Sigmoid colon (tissue), 7 donors: ENCODE measurements around the gene PDRG1. TPM values are rescaled to one million over a fixed set of nuclear protein-coding genes. Genes with fewer than 3 reads are reported as not detected.

Experiments
- DNase-seq: peaks from one replicate; pipeline ENCODE4 v3.0.0-alpha.2; 2019
- H3K27ac ChIP-seq, 4 donors: fragments of 200-600 bp; sonication (generic); one replicate each; pipeline ENCODE4 v1.5.1; 2016 to 2019; ENCODE audit warnings: mild to moderate bottlenecking in 1 of 4
- H3K27me3 ChIP-seq, 3 donors: fragments of 200-600 bp; sonication (generic); one replicate each; pipeline ENCODE4 v1.5.1; 2019; ENCODE audit warnings: mild to moderate bottlenecking in 1 of 3
- H3K36me3 ChIP-seq, 4 donors: fragments of 200-600 bp; sonication (generic); one replicate each; pipeline ENCODE4 v1.5.1; 2016 to 2019
- H3K4me1 ChIP-seq, 4 donors: fragments of 200-600 bp; sonication (generic); one replicate each; pipeline ENCODE4 v1.5.1; 2017 to 2019
- H3K4me3 ChIP-seq, 4 donors: fragments of 200-600 bp; sonication (generic); one replicate each; pipeline ENCODE4 v1.5.1; 2017 to 2019; ENCODE audit warnings: mild to moderate bottlenecking in 2 of 4, moderate library complexity in 1 of 4
- H3K9me3 ChIP-seq, 4 donors: fragments of 200-600 bp in 3 of 4; sonication (generic) in 3 of 4; one replicate each; pipeline versions ENCODE4 v1.5.1 to v1.6.1; 2013 to 2019
- EP300 ChIP-seq, 4 donors: sonication (generic); formaldehyde crosslinking; IDR thresholded peaks; one replicate each; pipeline ENCODE4 v1.6.1; 2017; ENCODE audit warnings: antibody characterized with exemption in 4 of 4
- POLR2A ChIP-seq, 2 donors: fragments of 450-650 bp; IDR thresholded peaks; one replicate each; pipeline ENCODE4 v1.6.1; 2016; ENCODE audit warnings: antibody characterized with exemption in 2 of 2, mild to moderate bottlenecking in 2 of 2, moderate library complexity in 2 of 2
- POLR2AphosphoS5 ChIP-seq, 4 donors: sonication (generic); formaldehyde crosslinking; IDR thresholded peaks; one replicate each; pipeline ENCODE4 v1.6.1; 2017; ENCODE audit warnings: antibody characterized with exemption in 4 of 4
- WGBS, 2 donors: extraction: QIAGEN DNeasy Blood & Tissue Kit; methylation state at CpG; one replicate each; pipeline ENCODE4 v1.1.7; 2013; 5-methylcytosine and 5-hydroxymethylcytosine counted together
- intact Hi-C: fragments of 100-400 bp; cut with DNase I; formaldehyde crosslinking; loops from one replicate; pipeline ENCODE4 v1.15.1; 2023
- polyA plus RNA-seq, 3 donors: library from polyadenylated mRNA; stranded (reverse); fragments of 200-250 nt; gene quantifications; one replicate each; pipeline ENCODE4 v1.2.3, GENCODE V29; 2013
- total RNA-seq, 4 donors: library from RNA; depleted of rRNA; stranded (reverse); fragments of >200 nt; gene quantifications; one replicate each; pipeline ENCODE4 v1.1.0, GENCODE V29; 2016
- TF ChIP-seq, protein P1 (sequence below), 4 experiments: fragments of 450-650 bp in 3 of 4; fragments of 200-600 bp in 1 of 4; IDR thresholded peaks; one replicate each; pipeline ENCODE4 v1.5.1; 2016 to 2019; ENCODE audit warnings: antibody characterized with exemption in 4 of 4, mild to moderate bottlenecking in 3 of 4, moderate library complexity in 2 of 4
- donor health status: healthy with polysubstance abuse.
- donor health status: Bipolar disorder and iron deficiency.
- donor health status: healthy.

Gene PDRG1
- total and polyA plus RNA-seq, 7 donors, result 5.0 to 15.2 (median 10.2) TPM

DNA sequence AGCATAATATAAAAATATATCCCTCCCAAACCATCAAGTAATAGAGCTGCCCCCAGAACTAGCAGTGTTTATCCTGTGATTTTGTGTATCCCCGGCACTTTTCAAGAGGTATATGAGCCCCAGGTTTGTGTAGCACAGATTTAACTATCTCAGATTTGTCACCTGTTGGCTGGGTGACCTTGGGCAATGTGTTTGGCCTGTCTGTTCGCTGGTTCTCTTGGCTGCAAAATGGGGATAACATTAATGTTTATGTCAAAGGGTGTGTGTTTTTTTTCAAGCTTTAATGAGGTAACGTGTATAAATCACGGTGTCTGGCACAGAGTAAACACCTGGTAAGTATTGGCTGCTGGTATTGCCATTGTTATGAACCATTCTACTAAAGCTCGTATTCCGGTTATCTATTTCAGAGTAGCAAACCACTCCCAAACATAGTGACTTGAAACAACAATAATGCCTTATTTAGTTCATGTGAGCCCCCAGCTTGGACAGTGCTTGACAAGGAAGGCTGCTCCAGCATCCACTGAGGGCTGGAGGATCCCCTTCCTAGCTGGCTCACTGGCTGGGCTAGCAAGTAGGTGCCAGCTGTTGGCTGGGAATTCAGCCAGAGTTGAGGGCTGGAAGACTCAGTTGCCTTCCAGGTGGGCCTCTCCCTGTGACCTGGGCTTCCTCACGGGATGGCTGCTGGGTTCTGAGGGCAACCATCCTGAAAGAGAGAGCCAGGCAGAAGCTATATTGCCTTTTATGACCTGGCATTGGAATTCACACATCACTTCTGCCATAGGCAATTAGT lies 36.2 kb downstream of the PDRG1 start:
- Histone ChIP-seq H3K27ac (no peak overlapping the region), H3K4me1 (peaks cover 0 to 11% (median 4%) of the 10 kb centered on the region in 4 donors), H3K36me3 (no peaks in the 10 kb centered on the region), H3K27me3 (peaks cover 0 to 6% (median 0%) of the 10 kb centered on the region in 3 donors), H3K4me3 (no peak overlapping the region), H3K9me3 (no peaks in the 10 kb centered on the region)
- no peak for DNase-seq
- TF ChIP-seq POLR2A (IDR thresholded peaks at IDR 0.05) (no peak), POLR2AphosphoS5 (IDR thresholded peaks at IDR 0.05) (no peak), EP300 (IDR thresholded peaks at IDR 0.05) (no peak)
- TF ChIP-seq, protein P1, sequence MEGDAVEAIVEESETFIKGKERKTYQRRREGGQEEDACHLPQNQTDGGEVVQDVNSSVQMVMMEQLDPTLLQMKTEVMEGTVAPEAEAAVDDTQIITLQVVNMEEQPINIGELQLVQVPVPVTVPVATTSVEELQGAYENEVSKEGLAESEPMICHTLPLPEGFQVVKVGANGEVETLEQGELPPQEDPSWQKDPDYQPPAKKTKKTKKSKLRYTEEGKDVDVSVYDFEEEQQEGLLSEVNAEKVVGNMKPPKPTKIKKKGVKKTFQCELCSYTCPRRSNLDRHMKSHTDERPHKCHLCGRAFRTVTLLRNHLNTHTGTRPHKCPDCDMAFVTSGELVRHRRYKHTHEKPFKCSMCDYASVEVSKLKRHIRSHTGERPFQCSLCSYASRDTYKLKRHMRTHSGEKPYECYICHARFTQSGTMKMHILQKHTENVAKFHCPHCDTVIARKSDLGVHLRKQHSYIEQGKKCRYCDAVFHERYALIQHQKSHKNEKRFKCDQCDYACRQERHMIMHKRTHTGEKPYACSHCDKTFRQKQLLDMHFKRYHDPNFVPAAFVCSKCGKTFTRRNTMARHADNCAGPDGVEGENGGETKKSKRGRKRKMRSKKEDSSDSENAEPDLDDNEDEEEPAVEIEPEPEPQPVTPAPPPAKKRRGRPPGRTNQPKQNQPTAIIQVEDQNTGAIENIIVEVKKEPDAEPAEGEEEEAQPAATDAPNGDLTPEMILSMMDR (IDR thresholded peaks at IDR 0.05), result no peak
- WGBS, 2 donors, result 31 to 55% methylated on average over 7 of the region's 7 CpGs
- intact Hi-C loops, result no loop called here

DNA sequence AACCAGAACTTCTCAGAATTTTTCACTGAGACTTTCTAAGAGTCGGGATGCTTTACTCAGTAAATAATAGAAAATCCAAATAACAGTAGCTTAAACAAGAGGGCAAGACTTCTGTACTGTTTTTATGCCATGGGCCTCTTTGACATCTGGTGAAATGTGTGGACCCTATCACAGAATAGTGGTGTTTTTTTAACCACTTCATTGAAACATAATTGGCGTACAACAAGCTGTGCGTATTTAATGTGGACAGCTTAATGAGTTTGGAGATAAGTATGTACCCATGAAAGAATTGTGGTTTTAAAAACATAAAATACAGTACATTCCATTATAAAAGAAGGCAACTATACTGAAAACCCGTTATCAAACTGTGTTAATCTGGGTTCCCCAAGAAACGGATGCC lies 37.7 kb downstream of the PDRG1 start:
- Histone ChIP-seq H3K27ac (no peak overlapping the region), H3K4me1 (peaks cover 0 to 11% (median 4%) of the 10 kb centered on the region in 4 donors), H3K36me3 (no peaks in the 10 kb centered on the region), H3K9me3 (no peaks in the 10 kb centered on the region), H3K27me3 (no peaks in the 10 kb centered on the region), H3K4me3 (no peak overlapping the region)
- intact Hi-C loops, result no loop called here
- DNase-seq, result no peak
- 76 to 82% methylated on average over 5 of the region's 5 CpGs for WGBS, 2 donors
- TF ChIP-seq, protein P1 (IDR thresholded peaks at IDR 0.05), result no peak
- TF ChIP-seq POLR2AphosphoS5 (IDR thresholded peaks at IDR 0.05), result no peak
- no peak for TF ChIP-seq EP300 (IDR thresholded peaks at IDR 0.05)
- TF ChIP-seq POLR2A (IDR thresholded peaks at IDR 0.05), result no peak

DNA sequence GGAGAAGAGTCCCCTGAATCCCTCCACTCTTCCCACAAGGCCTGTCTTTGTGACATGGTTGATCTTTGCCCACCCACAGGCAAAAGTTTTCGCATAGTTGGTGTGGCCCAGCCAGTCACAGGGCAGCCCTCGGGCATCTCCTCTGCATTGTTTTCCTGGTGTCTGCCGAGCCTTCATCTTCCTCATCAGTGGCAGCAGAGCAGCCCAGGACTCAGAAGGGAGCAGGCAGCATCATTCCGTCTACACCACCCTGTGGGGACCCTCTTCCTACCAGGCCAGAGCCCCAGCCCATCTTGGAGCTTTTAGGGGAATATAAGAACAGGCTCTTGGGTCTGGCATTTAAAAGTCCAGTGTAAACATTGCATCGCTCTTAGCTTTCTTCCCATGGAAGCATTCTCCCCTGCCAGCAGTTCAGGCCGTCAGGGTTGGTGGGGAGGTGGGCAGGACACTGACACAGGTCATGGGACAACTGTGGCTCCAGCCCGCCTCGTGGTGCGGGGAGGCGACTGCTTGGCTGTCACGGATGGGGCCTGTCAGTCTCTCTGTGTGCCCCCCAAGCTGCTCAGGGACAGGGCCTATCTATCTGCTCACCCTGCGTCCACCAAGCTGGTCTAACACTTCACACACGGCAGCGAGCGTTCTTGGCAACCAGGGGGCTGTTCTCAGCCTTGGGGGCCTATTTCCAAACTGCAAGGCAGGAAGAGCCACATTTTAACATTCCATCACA lies 38.3 kb downstream of the PDRG1 start:
- peak; percentile 36 for DNase-seq
- TF ChIP-seq, protein P1 (IDR thresholded peaks at IDR 0.05), result no peak
- TF ChIP-seq EP300 (IDR thresholded peaks at IDR 0.05), result no peak
- TF ChIP-seq POLR2AphosphoS5 (IDR thresholded peaks at IDR 0.05), result no peak
- TF ChIP-seq POLR2A (IDR thresholded peaks at IDR 0.05), result no peak
- Histone ChIP-seq H3K27me3 (no peaks in the 10 kb centered on the region), H3K4me1 (peaks cover 0 to 11% (median 4%) of the 10 kb centered on the region in 4 donors), H3K27ac (no peak overlapping the region), H3K9me3 (no peaks in the 10 kb centered on the region), H3K36me3 (no peaks in the 10 kb centered on the region), H3K4me3 (no peak overlapping the region)
- 80 to 83% methylated on average over 15 of the region's 15 CpGs for WGBS, 2 donors
- intact Hi-C loops, result no loop called here

DNA sequence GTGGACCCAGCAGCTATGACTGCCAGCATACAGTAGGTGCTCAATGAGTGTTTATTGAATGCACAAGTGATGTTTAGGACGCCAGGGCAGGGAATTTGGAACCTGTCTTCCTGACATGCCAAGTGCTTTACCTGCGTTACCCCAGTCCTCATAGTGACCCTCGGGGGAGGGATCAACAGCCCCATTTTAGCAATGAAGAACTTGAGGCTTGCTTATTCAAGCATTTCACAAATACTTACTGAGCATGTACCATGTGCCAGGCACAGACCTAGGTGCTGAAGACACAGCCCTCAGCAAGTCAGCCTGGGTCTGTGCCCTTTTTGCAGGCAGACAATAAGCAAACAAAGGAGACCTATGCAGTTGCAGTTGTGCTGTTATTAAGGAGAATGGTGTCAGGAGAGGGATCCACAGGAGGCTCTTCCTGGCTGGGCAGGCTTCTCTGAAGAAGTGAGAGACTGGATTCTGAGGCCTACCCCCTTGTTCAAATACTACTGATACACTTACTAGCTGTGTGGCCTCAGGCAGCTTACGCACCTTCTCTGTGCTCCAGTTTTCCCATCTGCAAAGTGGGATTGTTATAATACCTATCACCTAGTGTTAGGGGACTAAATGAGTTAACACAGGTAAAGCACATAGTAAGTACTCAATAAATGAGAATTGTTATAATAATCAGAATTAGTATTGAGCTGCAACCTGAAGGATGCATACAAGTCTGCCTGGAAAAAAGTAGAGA lies 41.6 kb downstream of the PDRG1 start:
- no peaks in the 10 kb centered on the region for H3K36me3 ChIP-seq
- H3K9me3 ChIP-seq, result no peaks in the 10 kb centered on the region
- 84 to 89% methylated on average over 4 of the region's 4 CpGs for WGBS, 2 donors
- no peak overlapping the region for H3K4me3 ChIP-seq
- no peak overlapping the region for H3K27ac ChIP-seq
- no peaks in the 10 kb centered on the region for H3K4me1 ChIP-seq
- intact Hi-C loops, result no loop called here
- TF ChIP-seq POLR2A (IDR thresholded peaks at IDR 0.05) (no peak), EP300 (IDR thresholded peaks at IDR 0.05) (no peak), POLR2AphosphoS5 (IDR thresholded peaks at IDR 0.05) (no peak)
- TF ChIP-seq, protein P1 (IDR thresholded peaks at IDR 0.05), result no peak
- no peaks in the 10 kb centered on the region for H3K27me3 ChIP-seq
- peak; percentile 1 for DNase-seq
